ENCODE data around the gene ARHGAP15. TPM values are rescaled to one million over a fixed set of nuclear protein-coding genes. Genes with fewer than 3 reads are reported as not detected.

ARHGAP15 gene
- polyA plus RNA-seq, 2 donors = 0.69 to 1.1 TPM

DNA sequence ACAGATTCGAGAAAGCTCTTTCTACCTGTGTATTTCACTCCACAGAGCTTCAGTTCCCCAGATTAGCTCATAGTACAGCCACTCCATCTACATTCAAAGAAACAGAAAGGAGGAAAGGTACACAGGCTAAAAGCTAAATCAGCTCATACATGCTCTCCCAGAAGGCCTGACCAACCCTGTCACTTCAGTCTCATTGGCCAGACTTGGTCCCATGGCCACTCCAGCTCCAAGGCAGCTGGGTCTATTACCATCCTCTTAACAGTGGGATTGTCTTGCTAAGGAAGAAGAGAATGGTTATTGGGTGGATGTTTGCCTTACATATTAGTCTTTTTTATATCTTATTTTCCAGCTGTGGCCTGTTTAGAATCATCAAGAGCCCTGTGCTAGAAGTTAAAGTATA lies 572.6 kb downstream of the ARHGAP15 start:
- no peak overlapping the region for H3K27ac ChIP-seq (ENCODE audit: low read depth in 2 of 2, low read length in 1 of 2)

DNA sequence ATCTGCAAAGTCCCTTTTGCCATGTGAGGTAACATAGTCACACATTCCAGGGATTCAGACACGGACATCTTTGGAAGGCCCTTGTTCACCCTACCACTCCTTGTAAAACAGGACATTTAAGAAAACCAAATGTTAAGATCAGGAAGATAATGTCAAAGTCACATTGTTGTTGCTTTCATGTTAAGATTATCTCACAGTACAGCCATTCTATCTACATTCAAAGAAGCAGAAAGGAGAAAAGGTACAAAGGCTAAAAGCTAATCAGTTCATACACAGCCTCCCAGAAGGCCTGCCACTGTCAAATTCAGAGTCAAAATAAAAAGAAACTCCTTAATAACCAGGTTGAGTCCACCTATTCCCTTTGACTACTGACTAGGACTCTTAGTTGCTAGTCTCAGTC lies 573.7 kb downstream of the ARHGAP15 start:
- Histone ChIP-seq H3K36me3 (ENCODE audit: control insufficient read depth in 2 of 2, insufficient read depth in 2 of 2, low read length in 1 of 2) (no peaks in the 10 kb centered on the region), H3K27me3 (ENCODE audit: control insufficient read depth in 1 of 2, insufficient read depth in 2 of 2, low read length in 2 of 2) (no peaks in the 10 kb centered on the region), H3K4me3 (ENCODE audit: low read depth in 1 of 2, low read length in 2 of 2) (no peak overlapping the region), H3K4me1 (ENCODE audit: control insufficient read depth in 2 of 2, insufficient read depth in 2 of 2, low read length in 1 of 2) (no peaks in the 10 kb centered on the region), H3K9me3 (ENCODE audit: control insufficient read depth in 2 of 2, insufficient read depth in 1 of 2, low read depth in 1 of 2, low read length in 1 of 2) (no peaks in the 10 kb centered on the region), H3K27ac (ENCODE audit: low read depth in 2 of 2, low read length in 1 of 2) (no peak overlapping the region)
- WGBS, 2 donors = 79 to 91% methylated on average over 1 of the region's 1 CpG

More for the DNA sequence above, 572.6 kb downstream of the ARHGAP15 start:
- Histone ChIP-seq H3K36me3 (ENCODE audit: control insufficient read depth in 2 of 2, insufficient read depth in 2 of 2, low read length in 1 of 2) (no peaks in the 10 kb centered on the region), H3K9me3 (ENCODE audit: control insufficient read depth in 2 of 2, insufficient read depth in 1 of 2, low read depth in 1 of 2, low read length in 1 of 2) (no peaks in the 10 kb centered on the region), H3K27me3 (ENCODE audit: control insufficient read depth in 1 of 2, insufficient read depth in 2 of 2, low read length in 2 of 2) (no peaks in the 10 kb centered on the region), H3K4me3 (ENCODE audit: low read depth in 1 of 2, low read length in 2 of 2) (no peak overlapping the region), H3K4me1 (ENCODE audit: control insufficient read depth in 2 of 2, insufficient read depth in 2 of 2, low read length in 1 of 2) (no peaks in the 10 kb centered on the region)
- WGBS, 2 donors = 79 to 95% methylated on average over 1 of the region's 1 CpG

DNA sequence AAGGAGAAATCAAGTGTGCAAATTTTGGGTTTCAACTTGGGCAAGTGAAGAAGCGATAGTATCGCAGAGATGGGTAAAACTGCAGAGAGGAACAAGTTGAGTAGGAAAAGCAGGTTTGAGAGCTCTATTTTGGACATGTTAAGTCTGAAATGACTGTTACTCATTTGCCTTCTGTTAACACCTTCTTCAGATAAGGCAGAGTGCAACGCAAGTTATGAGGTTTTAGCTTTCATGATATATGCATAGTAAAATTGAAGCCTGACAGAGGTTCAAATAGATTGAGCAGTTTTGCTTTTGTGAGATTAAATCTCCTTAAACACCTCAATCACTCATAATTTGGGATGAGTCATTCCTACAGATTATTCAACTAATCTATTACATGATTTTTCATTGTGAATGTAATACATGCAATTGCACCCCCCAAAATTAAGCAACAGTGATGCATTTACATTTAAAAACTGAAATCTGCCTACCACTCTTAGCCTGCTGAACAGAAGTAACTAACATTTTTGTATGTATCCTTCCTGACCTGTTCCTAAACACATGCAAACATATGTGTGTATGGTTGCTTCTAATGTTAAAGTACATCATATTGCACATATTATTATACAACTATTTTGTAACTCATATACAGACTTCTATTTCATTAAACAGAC lies 575.4 kb downstream of the ARHGAP15 start:
- no peaks in the 10 kb centered on the region for H3K36me3 ChIP-seq (ENCODE audit: control insufficient read depth in 2 of 2, insufficient read depth in 2 of 2, low read length in 1 of 2)
- no peak overlapping the region for H3K27ac ChIP-seq (ENCODE audit: low read depth in 2 of 2, low read length in 1 of 2)
- 63 to 83% methylated on average over 3 of the region's 3 CpGs for WGBS, 2 donors
- no peak overlapping the region for H3K4me3 ChIP-seq (ENCODE audit: low read depth in 1 of 2, low read length in 2 of 2)
- H3K9me3 ChIP-seq (ENCODE audit: control insufficient read depth in 2 of 2, insufficient read depth in 1 of 2, low read depth in 1 of 2, low read length in 1 of 2) = no peaks in the 10 kb centered on the region
- H3K4me1 ChIP-seq (ENCODE audit: control insufficient read depth in 2 of 2, insufficient read depth in 2 of 2, low read length in 1 of 2) = no peaks in the 10 kb centered on the region
- no peaks in the 10 kb centered on the region for H3K27me3 ChIP-seq (ENCODE audit: control insufficient read depth in 1 of 2, insufficient read depth in 2 of 2, low read length in 2 of 2)

DNA sequence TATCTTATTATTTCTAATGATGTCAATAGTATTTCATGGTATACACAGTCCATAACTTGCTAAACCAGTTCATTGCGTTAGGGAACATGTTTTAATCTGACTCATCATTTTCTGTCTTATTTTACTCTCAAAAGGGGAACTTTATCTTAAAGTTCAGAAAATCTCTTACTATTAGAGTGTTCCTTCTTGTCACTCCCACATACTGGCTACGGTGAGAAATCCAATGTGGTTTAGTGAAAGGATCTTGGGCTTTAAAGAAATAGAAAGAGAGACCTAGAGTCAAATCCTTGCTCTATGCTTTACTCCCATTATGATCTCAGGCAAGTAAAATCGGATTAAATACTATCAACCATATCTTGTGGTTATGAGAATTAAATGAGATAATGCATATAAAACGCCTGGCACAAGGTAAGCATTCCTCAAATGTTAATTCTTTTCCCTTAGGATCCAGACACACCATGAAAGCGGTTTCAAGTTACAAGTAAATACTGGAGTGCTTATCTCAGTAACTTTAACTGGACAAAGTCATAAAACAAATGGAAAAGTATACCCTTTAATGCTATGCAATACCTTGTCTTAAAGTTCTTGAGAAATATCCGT lies 576.0 kb downstream of the ARHGAP15 start:
- Histone ChIP-seq H3K36me3 (ENCODE audit: control insufficient read depth in 2 of 2, insufficient read depth in 2 of 2, low read length in 1 of 2) (no peaks in the 10 kb centered on the region), H3K27me3 (ENCODE audit: control insufficient read depth in 1 of 2, insufficient read depth in 2 of 2, low read length in 2 of 2) (no peaks in the 10 kb centered on the region), H3K27ac (ENCODE audit: low read depth in 2 of 2, low read length in 1 of 2) (no peak overlapping the region), H3K9me3 (ENCODE audit: control insufficient read depth in 2 of 2, insufficient read depth in 1 of 2, low read depth in 1 of 2, low read length in 1 of 2) (no peaks in the 10 kb centered on the region), H3K4me1 (ENCODE audit: control insufficient read depth in 2 of 2, insufficient read depth in 2 of 2, low read length in 1 of 2) (no peaks in the 10 kb centered on the region), H3K4me3 (ENCODE audit: low read depth in 1 of 2, low read length in 2 of 2) (no peak overlapping the region)
- 44 to 49% methylated on average over 6 of the region's 6 CpGs for WGBS, 2 donors

DNA sequence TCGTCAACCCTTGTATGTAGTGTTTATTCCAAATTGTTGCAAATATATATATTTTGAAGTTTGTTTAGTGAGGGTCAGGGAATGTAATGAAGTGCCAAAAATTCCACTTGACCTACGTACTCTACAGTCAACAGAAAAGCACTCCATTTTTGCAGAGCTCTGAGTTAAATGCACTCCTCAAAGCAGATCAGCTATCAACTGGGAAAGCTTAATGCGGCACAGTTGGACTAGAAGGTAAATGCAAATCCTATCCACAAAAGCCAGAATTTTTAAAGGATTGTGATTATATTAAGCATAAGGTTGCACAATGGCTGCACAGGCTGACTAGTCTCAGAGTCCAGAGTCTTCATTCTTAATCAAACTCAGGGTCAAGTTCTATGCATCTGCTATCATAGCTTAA lies 577.1 kb downstream of the ARHGAP15 start:
- WGBS, 2 donors = 77 to 78% methylated on average over 3 of the region's 3 CpGs
- no peaks in the 10 kb centered on the region for H3K36me3 ChIP-seq (ENCODE audit: control insufficient read depth in 2 of 2, insufficient read depth in 2 of 2, low read length in 1 of 2)
- H3K27me3 ChIP-seq (ENCODE audit: control insufficient read depth in 1 of 2, insufficient read depth in 2 of 2, low read length in 2 of 2) = no peaks in the 10 kb centered on the region
- H3K9me3 ChIP-seq (ENCODE audit: control insufficient read depth in 2 of 2, insufficient read depth in 1 of 2, low read depth in 1 of 2, low read length in 1 of 2) = no peaks in the 10 kb centered on the region
- no peak overlapping the region for H3K4me3 ChIP-seq (ENCODE audit: low read depth in 1 of 2, low read length in 2 of 2)
- no peaks in the 10 kb centered on the region for H3K4me1 ChIP-seq (ENCODE audit: control insufficient read depth in 2 of 2, insufficient read depth in 2 of 2, low read length in 1 of 2)
- no peak overlapping the region for H3K27ac ChIP-seq (ENCODE audit: low read depth in 2 of 2, low read length in 1 of 2)

DNA sequence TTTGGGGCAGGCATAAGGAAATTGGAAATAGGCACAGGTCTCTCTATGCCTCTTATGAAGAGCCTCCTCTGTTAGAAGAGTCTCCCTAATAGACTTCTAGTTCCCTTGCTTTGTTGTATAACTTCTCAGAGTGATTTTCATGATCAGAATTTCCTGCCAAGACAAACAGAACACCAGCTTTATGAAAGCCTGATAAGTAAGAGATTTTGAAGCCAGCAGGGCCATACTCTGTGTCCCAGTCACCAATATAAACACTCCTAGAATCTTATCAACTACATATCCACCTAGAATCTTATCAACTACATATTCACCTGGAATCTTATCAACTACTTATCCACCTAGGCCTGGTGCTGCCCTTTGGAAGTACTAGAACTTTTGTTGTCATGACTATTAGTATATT lies 579.5 kb downstream of the ARHGAP15 start:
- no peaks in the 10 kb centered on the region for H3K4me1 ChIP-seq (ENCODE audit: control insufficient read depth in 2 of 2, insufficient read depth in 2 of 2, low read length in 1 of 2)

DNA sequence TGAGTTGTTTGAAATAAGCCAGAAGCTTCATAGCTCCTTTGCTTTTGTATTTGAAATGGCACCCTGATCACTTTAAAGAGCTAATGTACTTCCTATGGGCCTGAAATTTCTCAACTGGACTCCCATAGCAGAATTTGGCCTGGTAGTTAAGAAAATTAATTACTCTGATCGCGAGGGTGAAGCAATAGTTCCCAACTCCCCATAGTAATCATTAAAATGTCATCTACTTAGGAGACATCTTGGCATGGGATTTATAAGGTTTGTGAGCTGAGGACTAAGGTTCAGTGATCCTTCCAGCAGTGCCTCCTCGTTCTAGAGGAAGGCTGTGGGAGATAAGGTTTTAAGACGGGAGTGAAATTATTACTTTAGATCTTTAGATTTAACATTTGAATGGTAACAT lies 581.0 kb downstream of the ARHGAP15 start:
- Histone ChIP-seq H3K4me1 (ENCODE audit: control insufficient read depth in 2 of 2, insufficient read depth in 2 of 2, low read length in 1 of 2) (no peaks in the 10 kb centered on the region), H3K4me3 (ENCODE audit: low read depth in 1 of 2, low read length in 2 of 2) (no peak overlapping the region), H3K27me3 (ENCODE audit: control insufficient read depth in 1 of 2, insufficient read depth in 2 of 2, low read length in 2 of 2) (peaks cover 0 to 2% of the 10 kb centered on the region in 2 donors), H3K27ac (ENCODE audit: low read depth in 2 of 2, low read length in 1 of 2) (no peak overlapping the region), H3K36me3 (ENCODE audit: control insufficient read depth in 2 of 2, insufficient read depth in 2 of 2, low read length in 1 of 2) (no peaks in the 10 kb centered on the region), H3K9me3 (ENCODE audit: control insufficient read depth in 2 of 2, insufficient read depth in 1 of 2, low read depth in 1 of 2, low read length in 1 of 2) (peaks cover 0 to 4% of the 10 kb centered on the region in 2 donors)
- WGBS, 2 donors = 89 to 92% methylated on average over 4 of the region's 4 CpGs

More for the DNA sequence above, 579.5 kb downstream of the ARHGAP15 start:
- H3K4me3 ChIP-seq (ENCODE audit: low read depth in 1 of 2, low read length in 2 of 2) = no peak overlapping the region
- H3K27ac ChIP-seq (ENCODE audit: low read depth in 2 of 2, low read length in 1 of 2) = no peak overlapping the region
- no peaks in the 10 kb centered on the region for H3K36me3 ChIP-seq (ENCODE audit: control insufficient read depth in 2 of 2, insufficient read depth in 2 of 2, low read length in 1 of 2)
- H3K27me3 ChIP-seq (ENCODE audit: control insufficient read depth in 1 of 2, insufficient read depth in 2 of 2, low read length in 2 of 2) = peaks cover 0 to 2% of the 10 kb centered on the region in 2 donors
- H3K9me3 ChIP-seq (ENCODE audit: control insufficient read depth in 2 of 2, insufficient read depth in 1 of 2, low read depth in 1 of 2, low read length in 1 of 2) = peaks cover 0 to under 1% of the 10 kb centered on the region in 2 donors

DNA sequence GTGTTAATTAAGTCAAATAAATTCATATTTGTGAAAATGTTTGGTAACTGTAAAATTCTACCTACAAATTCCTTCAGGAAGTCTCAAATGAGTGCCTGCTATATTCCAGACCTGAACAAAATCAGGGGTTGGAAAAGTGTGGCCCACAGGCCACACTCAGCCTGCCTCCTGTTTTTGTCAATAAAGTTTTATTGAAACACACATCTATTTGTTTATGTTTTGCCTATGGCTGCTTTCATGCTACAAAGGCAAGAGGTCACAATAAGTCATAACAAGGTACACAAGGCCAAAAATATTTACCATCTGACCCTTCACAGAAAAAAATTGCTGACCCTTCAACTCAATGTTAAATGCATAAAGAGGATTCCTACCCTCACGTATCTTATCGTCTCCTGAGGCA lies 581.7 kb downstream of the ARHGAP15 start:
- H3K9me3 ChIP-seq (ENCODE audit: control insufficient read depth in 2 of 2, insufficient read depth in 1 of 2, low read depth in 1 of 2, low read length in 1 of 2) = peaks cover 0 to 4% of the 10 kb centered on the region in 2 donors
- peaks cover 0 to 2% of the 10 kb centered on the region in 2 donors for H3K27me3 ChIP-seq (ENCODE audit: control insufficient read depth in 1 of 2, insufficient read depth in 2 of 2, low read length in 2 of 2)
- H3K4me1 ChIP-seq (ENCODE audit: control insufficient read depth in 2 of 2, insufficient read depth in 2 of 2, low read length in 1 of 2) = no peaks in the 10 kb centered on the region
- no peak overlapping the region for H3K4me3 ChIP-seq (ENCODE audit: low read depth in 1 of 2, low read length in 2 of 2)
- no peak overlapping the region for H3K27ac ChIP-seq (ENCODE audit: low read depth in 2 of 2, low read length in 1 of 2)
- 94 to 97% methylated on average over 2 of the region's 2 CpGs for WGBS, 2 donors
- no peaks in the 10 kb centered on the region for H3K36me3 ChIP-seq (ENCODE audit: control insufficient read depth in 2 of 2, insufficient read depth in 2 of 2, low read length in 1 of 2)

DNA sequence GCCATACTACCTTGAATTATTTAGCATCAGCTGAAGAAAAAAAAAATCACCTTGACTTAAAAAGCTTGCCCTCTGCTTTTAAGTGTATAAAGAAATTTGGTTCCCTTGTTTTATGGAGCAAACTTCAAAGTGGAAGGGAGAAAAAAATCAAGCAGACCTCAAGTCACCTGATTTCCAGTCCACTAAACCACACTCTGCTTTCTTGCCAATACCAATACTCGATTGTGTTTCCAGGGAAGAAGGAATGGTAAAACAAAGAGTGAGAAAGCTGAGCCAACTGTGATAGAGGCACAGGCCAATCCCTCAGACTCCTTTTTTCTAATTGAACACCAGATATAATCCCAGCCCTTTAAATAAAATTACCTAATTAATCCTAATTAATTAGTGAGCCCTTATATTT lies 587.3 kb downstream of the ARHGAP15 start:
- WGBS, 2 donors = 22 to 35% methylated on average over 1 of the region's 1 CpG
- Histone ChIP-seq H3K4me3 (ENCODE audit: low read depth in 1 of 2, low read length in 2 of 2) (no peak overlapping the region), H3K27ac (ENCODE audit: low read depth in 2 of 2, low read length in 1 of 2) (no peak overlapping the region), H3K4me1 (ENCODE audit: control insufficient read depth in 2 of 2, insufficient read depth in 2 of 2, low read length in 1 of 2) (no peaks in the 10 kb centered on the region), H3K36me3 (ENCODE audit: control insufficient read depth in 2 of 2, insufficient read depth in 2 of 2, low read length in 1 of 2) (no peaks in the 10 kb centered on the region), H3K9me3 (ENCODE audit: control insufficient read depth in 2 of 2, insufficient read depth in 1 of 2, low read depth in 1 of 2, low read length in 1 of 2) (peaks cover 0 to 4% of the 10 kb centered on the region in 2 donors), H3K27me3 (ENCODE audit: control insufficient read depth in 1 of 2, insufficient read depth in 2 of 2, low read length in 2 of 2) (peaks cover 0 to 2% of the 10 kb centered on the region in 2 donors)

DNA sequence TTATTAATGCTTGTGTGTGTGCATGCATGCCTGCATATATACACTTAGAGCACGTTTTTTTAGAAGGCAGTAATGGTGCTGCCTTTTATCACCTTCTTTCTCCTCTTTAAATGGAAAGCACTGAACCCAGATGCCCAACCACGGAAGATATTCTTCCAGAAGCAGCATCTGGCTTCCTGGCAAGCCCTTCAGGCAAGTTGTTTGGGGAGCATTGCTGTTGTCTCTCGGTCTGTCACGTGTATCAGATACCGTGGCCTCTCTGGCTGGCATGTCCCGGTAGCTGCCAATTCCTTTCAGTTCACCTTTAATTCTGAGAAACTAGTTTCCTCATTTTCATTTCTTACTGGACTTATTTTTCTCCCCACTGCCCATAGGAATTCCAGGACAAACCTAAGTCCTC lies 587.8 kb downstream of the ARHGAP15 start:
- Histone ChIP-seq H3K9me3 (ENCODE audit: control insufficient read depth in 2 of 2, insufficient read depth in 1 of 2, low read depth in 1 of 2, low read length in 1 of 2) (peaks cover 0 to 4% of the 10 kb centered on the region in 2 donors), H3K27me3 (ENCODE audit: control insufficient read depth in 1 of 2, insufficient read depth in 2 of 2, low read length in 2 of 2) (peaks cover 0 to 2% of the 10 kb centered on the region in 2 donors), H3K4me3 (ENCODE audit: low read depth in 1 of 2, low read length in 2 of 2) (no peak overlapping the region), H3K4me1 (ENCODE audit: control insufficient read depth in 2 of 2, insufficient read depth in 2 of 2, low read length in 1 of 2) (no peaks in the 10 kb centered on the region), H3K27ac (ENCODE audit: low read depth in 2 of 2, low read length in 1 of 2) (peak overlapping the region in 1 of 2 donors; percentile 22), H3K36me3 (ENCODE audit: control insufficient read depth in 2 of 2, insufficient read depth in 2 of 2, low read length in 1 of 2) (no peaks in the 10 kb centered on the region)
- 30 to 41% methylated on average over 6 of the region's 6 CpGs for WGBS, 2 donors
